Neuronal stem cell (in vitro differentiated cells): ENCODE results near the gene CTR9.

ENCODE experiments used
- DNase-seq: peaks from one replicate; pipeline ENCODE4 v3.0.0-alpha.2; 2013; ENCODE audit warnings: low spot score
- H2AFZ ChIP-seq: one replicate; pipeline ENCODE4 v1.6.1; 2013; ENCODE audit warnings: mild to moderate bottlenecking, low read length, inconsistent platforms
- H2AK5ac ChIP-seq: 2 replicates; pipeline ENCODE4 v1.6.1; 2013; ENCODE audit warnings: low read depth, mild to moderate bottlenecking, inconsistent platforms, low read length, moderate library complexity, mixed read lengths
- H2BK120ac ChIP-seq: 2 replicates; pipeline ENCODE4 v1.6.1; 2013; ENCODE audit warnings: low read depth, mild to moderate bottlenecking, inconsistent platforms, low read length, moderate library complexity, mixed read lengths
- H2BK12ac ChIP-seq: one replicate; pipeline ENCODE4 v1.6.1; 2013; ENCODE audit warnings: low read length, inconsistent platforms
- H2BK15ac ChIP-seq: 2 replicates; pipeline ENCODE4 v1.6.1; 2013; ENCODE audit warnings: mild to moderate bottlenecking, low read length, inconsistent platforms, mixed read lengths
- H2BK5ac ChIP-seq: one replicate; pipeline ENCODE4 v1.6.1; 2013; ENCODE audit warnings: inconsistent platforms, mild to moderate bottlenecking, low read length, moderate library complexity
- H3K14ac ChIP-seq: one replicate; pipeline ENCODE4 v1.6.1; 2013; ENCODE audit warnings: low read length, inconsistent platforms
- H3K18ac ChIP-seq: 2 replicates; pipeline ENCODE4 v1.6.1; 2013; ENCODE audit warnings: low read length, inconsistent platforms
- H3K23ac ChIP-seq: 2 replicates; pipeline ENCODE4 v1.6.1; 2013; ENCODE audit warnings: low read depth, mild to moderate bottlenecking, mixed read lengths, low read length, inconsistent platforms; ENCODE audit not compliant: poor library complexity
- H3K27ac ChIP-seq: replicated peaks from 3 replicates; pipeline ENCODE4 v1.5.1; 2013; ENCODE audit warnings: low read length, inconsistent platforms
- H3K27me3 ChIP-seq, 3 experiments: 2 replicates each; pipeline ENCODE4 v1.6.1; 2013; ENCODE audit warnings: low read length in 3 of 3, mild to moderate bottlenecking in 2 of 3, inconsistent platforms in 1 of 3, low read depth in 1 of 3, mixed read lengths in 1 of 3, moderate library complexity in 1 of 3; ENCODE audit not compliant: control insufficient read depth in 3 of 3, insufficient read depth in 3 of 3
- H3K36me3 ChIP-seq, 2 donors: replicated peaks in 1 of 2; 2 replicates each; pipeline ENCODE4 v1.6.1; 2013; ENCODE audit warnings: low read length in 2 of 2; ENCODE audit not compliant: control insufficient read depth in 2 of 2, insufficient read depth in 2 of 2
- H3K4ac ChIP-seq: 2 replicates; pipeline ENCODE4 v1.6.1; 2013; ENCODE audit warnings: inconsistent platforms, mild to moderate bottlenecking, low read length, moderate library complexity
- H3K4me1 ChIP-seq, 2 donors: 1 replicate in 1 of 2; 2 replicates in 1 of 2; pipeline ENCODE4 v1.6.1; 2013; ENCODE audit warnings: low read length in 2 of 2, low read depth in 1 of 2; ENCODE audit not compliant: control insufficient read depth in 2 of 2, insufficient read depth in 1 of 2
- H3K4me2 ChIP-seq: one replicate; pipeline ENCODE4 v1.6.1; 2013; ENCODE audit warnings: mild to moderate bottlenecking, low read length, inconsistent platforms; ENCODE audit not compliant: insufficient read depth, poor library complexity, severe bottlenecking
- H3K4me3 ChIP-seq, 2 donors: 2 replicates each; pipeline ENCODE4 v1.5.1; 2013; ENCODE audit warnings: low read length in 2 of 2, mild to moderate bottlenecking in 2 of 2, inconsistent platforms in 1 of 2, moderate library complexity in 1 of 2
- H3K79me1 ChIP-seq: one replicate; pipeline ENCODE4 v1.6.1; 2013; ENCODE audit warnings: low read depth, mild to moderate bottlenecking, inconsistent platforms, low read length, moderate library complexity
- H3K9ac ChIP-seq: one replicate; pipeline ENCODE4 v1.6.1; 2013; ENCODE audit warnings: mild to moderate bottlenecking, low read depth, low read length, inconsistent platforms; ENCODE audit not compliant: poor library complexity
- H3K9me3 ChIP-seq, 2 donors: replicated peaks in 1 of 2; 2 replicates each; pipeline versions ENCODE3 to v1.6.1; 2013; ENCODE audit warnings: low read length in 2 of 2, mild to moderate bottlenecking in 2 of 2, inconsistent platforms in 1 of 2, low read depth in 1 of 2, mixed read lengths in 1 of 2, moderate library complexity in 1 of 2; ENCODE audit not compliant: control insufficient read depth in 2 of 2, insufficient read depth in 1 of 2
- H4K8ac ChIP-seq: one replicate; pipeline ENCODE4 v1.6.1; 2013; ENCODE audit warnings: low read depth, mild to moderate bottlenecking, inconsistent platforms, low read length, moderate library complexity
- H4K91ac ChIP-seq: one replicate; pipeline ENCODE4 v1.6.1; 2013; ENCODE audit warnings: low read length, low read depth, mild to moderate bottlenecking, inconsistent platforms; ENCODE audit not compliant: poor library complexity
- WGBS, 2 donors: extraction: QIAGEN DNeasy Blood & Tissue Kit; methylation state at CpG; one replicate each; pipeline ENCODE4 v1.1.7; 2013; ENCODE audit warnings: missing lambda C conversion rate in 2 of 2, mixed read lengths in 1 of 2; ENCODE audit not compliant: insufficient read length in 2 of 2, insufficient replicate concordance in 1 of 2; ENCODE audit errors: extremely low coverage in 2 of 2; 5-methylcytosine and 5-hydroxymethylcytosine counted together

The CTR9 gene

DNA sequence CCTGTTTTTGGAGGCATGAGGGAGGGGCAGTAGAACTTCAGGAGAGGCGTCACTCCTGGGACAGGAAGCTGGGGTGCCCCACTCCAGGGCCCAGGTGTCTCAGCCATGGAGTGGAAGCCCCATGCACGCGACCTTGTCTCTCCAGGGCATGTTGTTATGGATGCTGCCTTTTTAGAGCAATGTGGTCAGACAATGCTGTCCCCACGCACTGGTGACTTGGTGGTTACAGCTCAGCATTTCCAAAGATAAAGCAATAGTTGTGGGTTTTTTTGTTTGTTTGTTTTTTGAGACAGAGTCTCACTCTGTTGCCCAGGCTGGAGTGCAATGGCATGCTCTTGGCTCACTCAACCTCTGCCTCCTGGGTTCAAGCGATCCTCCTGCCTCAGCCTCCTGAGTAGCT, 35.4 kb downstream of the CTR9 start:
- Histone ChIP-seq H2BK5ac (no peak overlapping the region), H4K91ac (no peak overlapping the region), H3K4me3 (no peak overlapping the region), H3K14ac (no peak overlapping the region), H2BK120ac (no peak overlapping the region), H3K4ac (no peak overlapping the region), H3K27me3 (peaks cover 0 to 16% (median 0%) of the 10 kb centered on the region in 3 experiments), H3K79me1 (no peaks in the 10 kb centered on the region), H3K9me3 (no peaks in the 10 kb centered on the region), H3K4me1 (peaks cover 8 to 13% of the 10 kb centered on the region in 2 donors), H3K18ac (no peak overlapping the region), H3K9ac (no peak overlapping the region), H2BK12ac (no peak overlapping the region), H4K8ac (no peak overlapping the region), H3K36me3 (no peaks in the 10 kb centered on the region), H3K27ac (no peak overlapping the region), H2BK15ac (no peak overlapping the region), H2AK5ac (no peak overlapping the region), H3K23ac (no peak overlapping the region), H2AFZ (no peak overlapping the region), H3K4me2 (no peak overlapping the region)
- no CpG with 5 or more reads among the region's 5 CpGs for WGBS, 2 donors
- no peak for DNase-seq

DNA sequence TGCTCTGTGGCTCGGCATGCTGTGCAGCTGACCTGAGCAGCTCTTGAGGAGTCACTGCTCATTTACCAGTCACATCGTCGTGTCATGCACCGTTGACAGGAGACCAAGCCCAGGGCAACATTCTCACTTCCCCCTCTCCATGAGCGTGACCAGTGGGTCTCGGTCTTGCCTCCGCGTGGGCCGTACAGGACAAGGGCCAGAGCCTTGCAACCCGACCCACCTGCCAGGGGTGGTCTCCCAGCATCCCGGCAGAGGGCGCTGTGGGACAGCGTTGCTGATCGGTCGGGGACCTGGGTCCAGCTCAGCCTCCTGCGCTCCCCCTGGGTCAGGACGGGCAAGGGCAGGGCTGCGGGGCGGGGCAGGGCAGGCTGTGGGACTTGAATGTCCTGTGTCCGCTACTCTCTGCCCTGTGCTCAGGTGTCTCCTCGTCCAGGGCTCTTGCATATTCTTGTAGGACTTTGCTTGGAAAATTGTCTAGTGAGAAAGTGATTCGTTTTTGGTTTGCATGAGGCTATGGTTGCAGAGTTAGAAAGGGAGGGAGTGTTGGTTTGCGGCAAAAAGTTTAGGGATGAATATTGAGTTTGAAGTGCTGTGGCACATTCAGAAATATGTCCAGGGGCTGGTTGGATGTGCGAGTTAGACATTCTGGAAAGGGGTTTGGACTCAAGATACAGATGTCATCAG, 41.5 kb downstream of the CTR9 start:
- WGBS, 2 donors = 100% methylated on average over 1 of the region's 24 CpGs; no CpG with 5 or more reads in 1 of the 2 donors
- peaks cover 6 to 22% of the 10 kb centered on the region in 2 donors for H3K36me3 ChIP-seq
- no peak overlapping the region for H3K4me3 ChIP-seq
- no peak overlapping the region for H3K9ac ChIP-seq
- H2BK12ac ChIP-seq = no peak overlapping the region
- peak; percentile 83 for DNase-seq
- H3K4me2 ChIP-seq = no peak overlapping the region
- H2AK5ac ChIP-seq = no peak overlapping the region
- peak overlapping the region; percentile 38 for H3K23ac ChIP-seq
- peak overlapping the region; percentile 55 for H2AFZ ChIP-seq
- H3K4me1 ChIP-seq = peaks cover 0 to 6% of the 10 kb centered on the region in 2 donors
- H3K4ac ChIP-seq = no peak overlapping the region
- no peak overlapping the region for H2BK5ac ChIP-seq
- peaks cover 0 to 25% (median 0%) of the 10 kb centered on the region in 3 experiments for H3K27me3 ChIP-seq
- H2BK15ac ChIP-seq = no peak overlapping the region
- H2BK120ac ChIP-seq = no peak overlapping the region
- no peaks in the 10 kb centered on the region for H3K79me1 ChIP-seq
- H3K9me3 ChIP-seq = peaks cover 0 to 1% of the 10 kb centered on the region in 2 donors
- no peak overlapping the region for H4K91ac ChIP-seq
- H3K27ac ChIP-seq = no peak overlapping the region
- no peak overlapping the region for H4K8ac ChIP-seq
- no peak overlapping the region for H3K14ac ChIP-seq
- H3K18ac ChIP-seq = no peak overlapping the region

DNA sequence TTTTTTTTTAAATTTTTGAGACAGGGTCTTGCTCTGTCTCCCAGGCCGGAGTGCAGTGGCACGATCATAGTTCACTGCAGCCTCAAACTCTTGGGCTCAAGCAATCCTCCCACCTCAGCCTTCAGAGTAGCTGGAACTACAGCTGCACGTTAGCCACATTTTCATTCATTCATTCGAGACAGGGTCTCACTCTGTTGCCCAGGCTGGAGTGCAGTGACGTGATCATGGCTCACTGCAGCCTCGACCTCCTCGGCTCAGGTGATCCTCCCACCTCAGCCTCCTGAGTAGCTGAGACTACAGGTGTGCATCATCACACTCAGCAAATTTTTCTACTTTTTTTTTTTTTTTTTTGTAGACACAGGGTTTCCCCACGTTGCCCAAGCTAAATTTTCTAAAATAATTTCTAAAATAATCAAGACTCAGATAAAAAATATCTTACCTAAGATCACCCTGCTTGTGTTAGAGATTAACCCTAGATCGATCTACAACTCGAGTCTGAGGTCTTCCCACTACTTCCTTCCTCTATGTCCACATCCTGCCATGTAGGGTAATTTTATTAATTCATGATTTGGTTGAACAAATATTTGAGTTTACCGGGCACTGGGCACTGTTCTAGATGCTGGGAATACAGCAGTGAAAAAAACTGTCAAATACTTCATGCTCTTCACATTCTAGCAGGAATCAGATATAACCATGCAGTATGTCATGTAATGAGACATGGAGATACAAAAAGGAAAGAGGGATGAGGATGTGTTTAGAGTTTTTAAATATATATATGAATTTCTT, 42.6 kb downstream of the CTR9 start:
- H3K27ac ChIP-seq = no peak overlapping the region
- no peak overlapping the region for H3K18ac ChIP-seq
- H3K14ac ChIP-seq = no peak overlapping the region
- H3K4me3 ChIP-seq = no peak overlapping the region
- no peak overlapping the region for H4K8ac ChIP-seq
- H2BK12ac ChIP-seq = no peak overlapping the region
- no peak for DNase-seq
- no peak overlapping the region for H2BK120ac ChIP-seq
- peaks cover 0 to 1% of the 10 kb centered on the region in 2 donors for H3K9me3 ChIP-seq
- no peak overlapping the region for H3K23ac ChIP-seq
- H3K4me1 ChIP-seq = peaks cover 0 to 5% of the 10 kb centered on the region in 2 donors
- H3K4me2 ChIP-seq = no peak overlapping the region
- H2AFZ ChIP-seq = no peak overlapping the region
- H4K91ac ChIP-seq = no peak overlapping the region
- peaks cover 9 to 33% of the 10 kb centered on the region in 2 donors for H3K36me3 ChIP-seq
- no peaks in the 10 kb centered on the region for H3K79me1 ChIP-seq
- H2AK5ac ChIP-seq = no peak overlapping the region
- no peak overlapping the region for H2BK5ac ChIP-seq
- H2BK15ac ChIP-seq = no peak overlapping the region
- WGBS, 2 donors = no CpG with 5 or more reads among the region's 11 CpGs
- peaks cover 0 to 25% (median 0%) of the 10 kb centered on the region in 3 experiments for H3K27me3 ChIP-seq
- no peak overlapping the region for H3K9ac ChIP-seq
- H3K4ac ChIP-seq = no peak overlapping the region

DNA sequence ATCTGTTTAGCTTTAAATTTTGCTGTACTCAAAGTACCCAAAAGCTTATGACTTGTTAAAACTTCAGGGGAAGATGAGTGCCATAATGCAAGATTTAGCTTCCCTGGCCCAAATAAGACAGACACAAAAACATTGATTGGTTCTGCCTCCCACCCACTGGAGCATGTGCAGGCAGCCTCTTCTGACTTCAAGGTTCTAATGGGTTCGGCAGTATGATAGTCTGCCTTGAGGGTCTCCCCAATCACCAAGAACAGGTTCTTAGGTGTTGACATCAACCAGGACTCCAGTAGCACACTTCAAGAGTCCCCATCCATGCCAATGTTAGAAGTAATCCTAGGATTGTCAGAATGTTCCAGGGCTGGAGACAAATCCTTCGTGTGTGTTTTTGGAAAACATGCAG, 45.1 kb downstream of the CTR9 start:
- no CpG with 5 or more reads among the region's 2 CpGs for WGBS, 2 donors
- H3K9ac ChIP-seq = no peak overlapping the region
- H3K27me3 ChIP-seq = peaks cover 0 to 12% (median 0%) of the 10 kb centered on the region in 3 experiments
- no peak overlapping the region for H2AFZ ChIP-seq
- no peak overlapping the region for H4K8ac ChIP-seq
- H4K91ac ChIP-seq = no peak overlapping the region
- no peak overlapping the region for H2BK15ac ChIP-seq
- H3K9me3 ChIP-seq = peaks cover 0 to 1% of the 10 kb centered on the region in 2 donors
- no peak for DNase-seq
- H2BK5ac ChIP-seq = no peak overlapping the region
- no peak overlapping the region for H2BK12ac ChIP-seq
- peaks cover 0 to 3% of the 10 kb centered on the region in 2 donors for H3K4me1 ChIP-seq
- no peak overlapping the region for H3K4me2 ChIP-seq
- H3K36me3 ChIP-seq = peaks cover 23 to 59% of the 10 kb centered on the region in 2 donors
- no peak overlapping the region for H3K18ac ChIP-seq
- no peak overlapping the region for H3K14ac ChIP-seq
- no peak overlapping the region for H3K23ac ChIP-seq
- H2BK120ac ChIP-seq = no peak overlapping the region
- no peak overlapping the region for H2AK5ac ChIP-seq
- no peak overlapping the region for H3K4me3 ChIP-seq
- H3K79me1 ChIP-seq = no peaks in the 10 kb centered on the region
- H3K27ac ChIP-seq = no peak overlapping the region
- H3K4ac ChIP-seq = no peak overlapping the region
